SK-N-SH (cell line): ENCODE data around the gene ARL8A. TPM values are rescaled to one million over a fixed set of nuclear protein-coding genes. Genes with fewer than 3 reads are reported as not detected.
"Not testable (repeated sequence)": the region's sequence is repeated elsewhere in the genome, so short reads cannot be mapped to it uniquely, and the experiment has no call there.

Experiments used
- CTCF ChIA-PET: fragments of 300-600, 350-600 bp; formaldehyde crosslinking; extraction: SDS; loops from one replicate; lab custom pipeline; 2021; lab: Yijun Ruan, JAX
- POLR2A ChIA-PET: fragments of 350-600 bp; sonication (Branson Sonifier 250); formaldehyde crosslinking; extraction: SDS; loops from one replicate; lab custom pipeline; 2020; ENCODE audit warnings: antibody characterized with exemption, inconsistent platforms; lab: Yijun Ruan, JAX
- DNase-seq: peaks from one replicate; pipeline ENCODE4 v3.0.0; 2012
- H2AFZ ChIP-seq: fragments of 200-600 bp; sonication (generic); 2 replicates; pipeline ENCODE4 v1.8.1; 2016; ENCODE audit warnings: antibody characterized with exemption, mild to moderate bottlenecking, low read depth
- H3F3A ChIP-seq: fragments of 200-600 bp; sonication (generic); replicated peaks from 2 replicates; pipeline ENCODE3; 2016; ENCODE audit warnings: antibody characterized with exemption, mild to moderate bottlenecking; ENCODE audit not compliant: insufficient read depth
- H3K27ac ChIP-seq, 2 experiments: fragments of 200-500 bp in 1 of 2; fragments of 200-600 bp in 1 of 2; sonication (Bioruptor generic) in 1 of 2; sonication (generic), shearing (Covaris generic) in 1 of 2; 2 replicates each; pipeline versions ENCODE4 v1.5.1 to v1.6.1; 2014 to 2016; ENCODE audit warnings: low read depth in 2 of 2, inconsistent platforms in 1 of 2, low read length in 1 of 2, mild to moderate bottlenecking in 1 of 2, mixed read lengths in 1 of 2
- H3K27me3 ChIP-seq: fragments of 200-600 bp; sonication (generic), shearing (Covaris generic); 2 replicates; pipeline ENCODE4 v1.6.1; 2016; ENCODE audit warnings: mixed run types; ENCODE audit not compliant: insufficient read depth
- H3K36me3 ChIP-seq, 2 experiments: fragments of 200-500 bp in 1 of 2; fragments of 200-600 bp in 1 of 2; sonication (Bioruptor generic) in 1 of 2; sonication (generic) in 1 of 2; replicated peaks in 1 of 2; 2 replicates each; pipeline versions ENCODE3 to v1.5.1; 2014 to 2016; ENCODE audit warnings: low read length in 1 of 2, mild to moderate bottlenecking in 1 of 2; ENCODE audit not compliant: insufficient read depth in 2 of 2, control insufficient read depth in 1 of 2
- H3K4me1 ChIP-seq, 2 experiments: fragments of 200-500 bp in 1 of 2; fragments of 200-600 bp in 1 of 2; sonication (Bioruptor generic) in 1 of 2; sonication (generic), shearing (Covaris generic) in 1 of 2; 2 replicates each; pipeline versions ENCODE4 v1.5.1 to v1.6.1; 2014 to 2016; ENCODE audit warnings: low read depth in 1 of 2, low read length in 1 of 2, mixed run types in 1 of 2; ENCODE audit not compliant: insufficient read depth in 2 of 2, control insufficient read depth in 1 of 2
- H3K4me2 ChIP-seq: fragments of 200-600 bp; sonication (generic), shearing (Covaris generic); 2 replicates; pipeline ENCODE4 v1.6.1; 2017; ENCODE audit warnings: mixed run types
- H3K4me3 ChIP-seq, 2 experiments: fragments of 200-500 bp in 1 of 2; fragments of 200-600 bp in 1 of 2; sonication (Bioruptor generic) in 1 of 2; sonication (generic), shearing (Covaris generic) in 1 of 2; 2 replicates each; pipeline versions ENCODE4 v1.5.1 to v1.8.1; 2014 to 2016; ENCODE audit warnings: low read depth in 2 of 2, inconsistent platforms in 1 of 2, low read length in 1 of 2, mild to moderate bottlenecking in 1 of 2, mixed read lengths in 1 of 2, moderate library complexity in 1 of 2
- H3K79me2 ChIP-seq: fragments of 200-600 bp; sonication (generic); 2 replicates; pipeline ENCODE4 v1.8.1; 2017; ENCODE audit warnings: mild to moderate bottlenecking; ENCODE audit not compliant: insufficient read depth
- H3K9ac ChIP-seq: fragments of 200-600 bp; sonication (generic); 2 replicates; pipeline ENCODE4 v1.6.1; 2017; ENCODE audit warnings: mixed run types
- H3K9me2 ChIP-seq: fragments of 200-600 bp; sonication (generic); 2 replicates; pipeline ENCODE4 v1.6.1; 2017; ENCODE audit warnings: mixed run types
- H3K9me3 ChIP-seq: fragments of 200-600 bp; sonication (generic); 2 replicates; pipeline ENCODE4 v1.6.1; 2017; ENCODE audit warnings: mixed run types, mild to moderate bottlenecking, moderate library complexity
- H4K20me1 ChIP-seq: fragments of 200-600 bp; sonication (generic); 2 replicates; pipeline ENCODE4 v1.6.1; 2017; ENCODE audit warnings: mild to moderate bottlenecking, mixed run types; ENCODE audit not compliant: insufficient read depth
- ELF1 ChIP-seq: IDR thresholded peaks from 2 replicates; pipeline ENCODE4 v1.4.0; 2012
- EP300 ChIP-seq, 2 experiments: IDR thresholded peaks; 2 replicates each; pipeline versions ENCODE4 v1.4.0 to v1.6.1; 2012; ENCODE audit warnings: borderline replicate concordance in 1 of 2, low read depth in 1 of 2, low read length in 1 of 2
- EZH2phosphoT487 ChIP-seq: fragments of 200-600 bp; sonication (generic); IDR thresholded peaks from 2 replicates; pipeline ENCODE4 v1.6.1; 2017; ENCODE audit warnings: low read depth, mixed run types, mild to moderate bottlenecking, antibody characterized with exemption, moderate library complexity, borderline replicate concordance
- FOSL2 ChIP-seq: IDR thresholded peaks from 2 replicates; pipeline ENCODE4 v1.4.0; 2012; ENCODE audit warnings: low read depth, mild to moderate bottlenecking, moderate library complexity, borderline replicate concordance
- FOXM1 ChIP-seq: IDR thresholded peaks from 2 replicates; pipeline ENCODE4 v1.4.0; 2012; ENCODE audit warnings: low read depth, mild to moderate bottlenecking
- MXI1 ChIP-seq: IDR thresholded peaks from 2 replicates; pipeline ENCODE4 v1.6.1; 2012; ENCODE audit warnings: mild to moderate bottlenecking, low read depth, low read length, improper control_type of control experiment
- PBX3 ChIP-seq: IDR thresholded peaks from 2 replicates; pipeline ENCODE4; 2012
- TAF1 ChIP-seq: IDR thresholded peaks from 2 replicates; pipeline ENCODE4 v1.6.1; 2012; ENCODE audit warnings: low read depth, mild to moderate bottlenecking, low read length, moderate library complexity, borderline replicate concordance
- TCF12 ChIP-seq: IDR thresholded peaks from 2 replicates; pipeline ENCODE4 v1.4.0; 2012
- TEAD4 ChIP-seq: IDR thresholded peaks from 2 replicates; pipeline ENCODE4 v1.4.0; 2012; ENCODE audit warnings: mild to moderate bottlenecking, borderline replicate concordance; ENCODE audit not compliant: insufficient read depth
- USF1 ChIP-seq: IDR thresholded peaks from 2 replicates; pipeline ENCODE4 v1.4.0; 2012; ENCODE audit warnings: low read depth, borderline replicate concordance
- ZBTB33 ChIP-seq: IDR thresholded peaks from 2 replicates; pipeline ENCODE4 v1.4.0; 2012; ENCODE audit warnings: low read depth, borderline replicate concordance
- WGBS: methylation state at CpG from one replicate; pipeline ENCODE4 v1.1.6; 2017; ENCODE audit warnings: low lambda C conversion rate; 5-methylcytosine and 5-hydroxymethylcytosine counted together
- polyA plus RNA-seq, 3 experiments: library from polyadenylated mRNA; depleted of rRNA; stranded (reverse); fragments of >200 nt; gene quantifications; 2 replicates each; pipeline ENCODE4 v1.2.3, GENCODE V29; 2012
- TF ChIP-seq, protein P1 (sequence below): fragments of 200-600 bp; sonication (generic); IDR thresholded peaks from 2 replicates; pipeline ENCODE4 v1.6.1; 2017; ENCODE audit warnings: antibody characterized with exemption, mild to moderate bottlenecking, moderate library complexity

The ARL8A gene
- polyA plus RNA-seq, 1 of the 3 experiments (the other 2 are of a cell fraction): 66.9 TPM

DNA sequence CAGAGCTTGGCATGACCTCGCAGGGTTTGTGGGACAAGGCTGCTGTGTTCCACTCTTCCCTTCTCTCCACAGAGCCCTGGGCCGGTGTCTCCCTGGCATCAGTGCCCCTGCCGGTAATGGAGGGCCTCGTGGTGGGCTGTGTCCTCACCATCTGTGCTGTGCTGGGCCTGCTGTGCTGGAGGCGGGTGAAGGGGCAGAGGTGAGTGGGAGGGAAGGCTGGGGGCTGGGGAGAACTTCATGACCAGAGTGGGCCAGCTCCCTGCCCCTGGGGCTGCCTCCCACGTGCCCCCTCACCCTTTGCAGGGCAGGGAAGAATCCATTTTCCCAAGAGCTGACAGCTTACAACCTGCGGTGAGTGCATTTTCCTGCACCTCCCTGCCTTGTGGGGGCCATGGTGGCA, 37.0 kb upstream of the ARL8A start:
- Histone ChIP-seq H3K27ac (no peak overlapping the region), H4K20me1 (no peaks in the 10 kb centered on the region), H3K4me3 (no peak overlapping the region), H3F3A (no peaks in the 10 kb centered on the region), H3K4me2 (no peak overlapping the region), H3K4me1 (peaks cover 0 to 4% of the 10 kb centered on the region in 2 experiments; a peak in 1 of 4 replicates), H3K36me3 (no peaks in the 10 kb centered on the region), H2AFZ (no peak overlapping the region), H3K9ac (no peak overlapping the region), H3K9me3 (no peaks in the 10 kb centered on the region), H3K9me2 (no peaks in the 10 kb centered on the region), H3K79me2 (no peaks in the 10 kb centered on the region), H3K27me3 (peaks cover 12% of the 10 kb centered on the region; the same call in 1 of the 2 replicates)
- ChIA-PET CTCF (interaction anchor here (1.8 to 2.6 kb wide), 3 partner anchors 11 to 135 kb away, joined by 8 to 12 read pairs (median 8); partner anchors contain the start of gene LGR6), POLR2A (no interaction called here)
- no peak for DNase-seq
- 62% methylated on average over 6 of the region's 7 CpGs for WGBS
- no peak for TF ChIP-seq EZH2phosphoT487
- TF ChIP-seq EP300 (IDR thresholded peaks at IDR 0.05; ENCODE audit: borderline replicate concordance in 1 of 2, low read depth in 1 of 2, low read length in 1 of 2): no peak
- no peak for TF ChIP-seq MXI1
- no peak for TF ChIP-seq ZBTB33
- no peak for TF ChIP-seq TCF12

- H3K27me3 ChIP-seq: peaks cover 12% of the 10 kb centered on the region; the same call in 1 of the 2 replicates
- DNase-seq, H3K36me3 ChIP-seq, H3K9me2 ChIP-seq, H2AFZ ChIP-seq, H3K27ac ChIP-seq, H3K4me1 ChIP-seq, H3F3A ChIP-seq, H3K4me3 ChIP-seq, POLR2A ChIA-PET, H4K20me1 ChIP-seq, H3K79me2 ChIP-seq, H3K9ac ChIP-seq, H3K9me3 ChIP-seq, H3K4me2 ChIP-seq: not testable (repeated sequence)
- CTCF ChIA-PET: interaction anchor here (1.3 to 3.1 kb wide), 7 partner anchors 9 to 135 kb away, joined by 3 to 27 read pairs (median 8); partner anchors contain the start of gene LGR6
- 44% methylated on average over 2 of the region's 2 CpGs for WGBS
Observed at GRCh38 chr1:202180751-202181139, 36.2 kb upstream of the ARL8A start.

DNA sequence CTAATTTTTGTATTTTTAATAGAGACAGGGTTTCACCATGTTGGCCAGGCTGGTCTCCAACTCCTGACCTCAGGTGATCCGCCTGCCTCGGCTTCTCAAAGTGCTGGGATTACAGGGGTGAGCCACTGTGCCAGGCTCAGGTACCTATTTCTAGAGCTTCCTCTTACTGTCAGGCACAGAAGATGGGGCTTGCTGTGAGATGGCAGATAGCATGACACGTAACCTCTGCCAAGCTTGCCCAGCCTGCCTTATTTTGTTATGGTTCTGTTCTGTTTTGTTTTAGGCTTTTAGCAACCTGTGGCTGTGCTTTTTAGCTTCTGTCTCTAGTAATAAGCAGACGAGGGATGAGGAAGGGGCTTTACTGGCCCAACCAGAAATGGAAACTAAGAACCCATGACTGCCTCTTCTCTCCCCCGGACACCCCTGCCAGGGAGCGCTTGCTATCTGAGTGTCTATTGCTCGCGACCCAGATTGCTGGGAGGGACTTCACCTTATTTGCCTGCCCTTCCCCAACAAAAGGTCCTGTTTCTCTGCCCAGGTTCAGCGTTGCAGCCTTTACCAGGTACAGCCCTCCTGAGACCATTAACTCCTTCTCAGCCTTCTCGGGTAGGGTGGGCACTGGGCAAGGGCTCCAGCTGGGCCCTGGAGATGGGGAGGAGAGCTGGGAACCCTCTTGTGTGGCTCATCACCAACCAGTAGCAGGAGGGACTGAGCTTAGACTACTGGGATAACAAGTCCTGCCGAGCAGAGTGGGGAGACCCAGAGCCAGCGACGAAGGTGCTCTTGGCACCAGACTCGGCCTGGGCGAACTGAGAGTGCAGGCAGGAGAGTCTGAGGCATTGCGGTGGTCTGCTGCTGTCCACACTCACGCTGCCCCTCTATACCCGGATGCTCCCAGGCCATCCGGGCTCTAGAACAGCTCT, 35.6 kb upstream of the ARL8A start:
- Histone ChIP-seq H3K9me2 (no peaks in the 10 kb centered on the region), H3K27ac (no peak overlapping the region), H3K4me3 (no peak overlapping the region), H3K27me3 (peaks cover 12% of the 10 kb centered on the region; the same call in 1 of the 2 replicates), H3K36me3 (no peaks in the 10 kb centered on the region), H4K20me1 (no peaks in the 10 kb centered on the region), H3K79me2 (no peaks in the 10 kb centered on the region), H3K4me2 (no peak overlapping the region), H3K4me1 (peaks cover 0 to 4% of the 10 kb centered on the region in 2 experiments; a peak in 1 of 4 replicates), H3K9me3 (no peaks in the 10 kb centered on the region), H2AFZ (no peak overlapping the region), H3F3A (no peaks in the 10 kb centered on the region), H3K9ac (no peak overlapping the region)
- ChIA-PET CTCF (interaction anchor here (0.9 to 3.1 kb wide), 9 partner anchors 10 to 139 kb away, joined by 3 to 27 read pairs (median 6); partner anchors contain the start of genes LGR6 and PTPN7), POLR2A (no interaction called here)
- no peak for DNase-seq
- WGBS: 65% methylated on average over 19 of the region's 19 CpGs
- TF ChIP-seq FOSL2 (no peak), TAF1 (no peak), TEAD4 (no peak), PBX3 (no peak), ELF1 (no peak), MXI1 (no peak), USF1 (no peak), FOXM1 (no peak)
- TF ChIP-seq, protein P1, sequence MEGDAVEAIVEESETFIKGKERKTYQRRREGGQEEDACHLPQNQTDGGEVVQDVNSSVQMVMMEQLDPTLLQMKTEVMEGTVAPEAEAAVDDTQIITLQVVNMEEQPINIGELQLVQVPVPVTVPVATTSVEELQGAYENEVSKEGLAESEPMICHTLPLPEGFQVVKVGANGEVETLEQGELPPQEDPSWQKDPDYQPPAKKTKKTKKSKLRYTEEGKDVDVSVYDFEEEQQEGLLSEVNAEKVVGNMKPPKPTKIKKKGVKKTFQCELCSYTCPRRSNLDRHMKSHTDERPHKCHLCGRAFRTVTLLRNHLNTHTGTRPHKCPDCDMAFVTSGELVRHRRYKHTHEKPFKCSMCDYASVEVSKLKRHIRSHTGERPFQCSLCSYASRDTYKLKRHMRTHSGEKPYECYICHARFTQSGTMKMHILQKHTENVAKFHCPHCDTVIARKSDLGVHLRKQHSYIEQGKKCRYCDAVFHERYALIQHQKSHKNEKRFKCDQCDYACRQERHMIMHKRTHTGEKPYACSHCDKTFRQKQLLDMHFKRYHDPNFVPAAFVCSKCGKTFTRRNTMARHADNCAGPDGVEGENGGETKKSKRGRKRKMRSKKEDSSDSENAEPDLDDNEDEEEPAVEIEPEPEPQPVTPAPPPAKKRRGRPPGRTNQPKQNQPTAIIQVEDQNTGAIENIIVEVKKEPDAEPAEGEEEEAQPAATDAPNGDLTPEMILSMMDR: no peak
